Measurements from ENCODE around the gene U2AF2.

- TF ChIP-seq CTCF (IDR thresholded peaks at IDR 0.05; ENCODE audit: poor library complexity) (no peak), EZH2phosphoT487 (IDR thresholded peaks at IDR 0.05; ENCODE audit: low read depth, severe bottlenecking, unreplicated experiment) (no peak)
These were observed 15.6 kb downstream of the U2AF2 start for GRCh38 chr19:55670280-55671053.

Data from hepatocyte (in vitro differentiated cells).